ENCODE data around the gene KRT81.
A peak's percentile ranks its signal among the peaks of the same experiment; 100 is the strongest.

The KRT81 gene

DNA sequence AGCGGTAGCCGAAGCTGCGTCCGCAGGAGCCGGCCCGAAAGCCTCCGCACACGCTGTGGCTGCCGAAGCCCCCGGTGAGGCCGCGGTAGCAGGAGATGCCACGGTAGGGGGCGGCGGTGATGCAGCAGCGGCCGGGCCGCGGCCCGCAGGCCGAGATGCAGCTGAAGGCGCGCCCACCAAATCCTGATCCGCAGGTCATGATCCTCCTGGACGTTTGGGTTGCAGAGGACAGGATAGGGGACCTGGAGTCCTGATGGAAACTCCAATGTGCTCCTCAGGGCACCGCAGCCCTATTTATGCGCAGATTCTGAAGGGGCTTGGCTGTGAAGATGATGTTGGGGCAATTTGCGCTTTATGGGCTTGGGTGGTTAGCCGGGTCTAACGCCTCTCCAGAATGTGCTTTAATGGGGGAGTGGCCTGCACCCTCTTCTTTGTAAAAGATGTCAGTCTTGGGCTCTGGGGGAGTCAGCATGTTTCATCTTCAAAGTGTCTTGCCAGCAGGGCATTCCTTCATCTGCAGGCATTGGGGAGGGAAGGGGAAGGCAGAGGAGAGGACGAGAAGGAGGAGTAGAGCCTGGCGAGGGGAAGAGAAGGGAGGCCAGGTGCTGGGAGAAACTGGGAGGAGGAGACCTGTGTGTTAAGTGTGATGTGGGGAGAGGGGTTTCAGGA is at the start of gene KRT81:
KRT81 (minus strand) TSS at position 268 of the 669 bp plus-strand sequence; CDS start at position 199, 69 bp downstream.
- ChIA-PET CTCF (no interaction called here), POLR2A (ENCODE audit: low non-redundant PET) (no interaction called here)
- no peak within 1 kb of the TSS for H3K27ac ChIP-seq
- TF ChIP-seq, protein P1, sequence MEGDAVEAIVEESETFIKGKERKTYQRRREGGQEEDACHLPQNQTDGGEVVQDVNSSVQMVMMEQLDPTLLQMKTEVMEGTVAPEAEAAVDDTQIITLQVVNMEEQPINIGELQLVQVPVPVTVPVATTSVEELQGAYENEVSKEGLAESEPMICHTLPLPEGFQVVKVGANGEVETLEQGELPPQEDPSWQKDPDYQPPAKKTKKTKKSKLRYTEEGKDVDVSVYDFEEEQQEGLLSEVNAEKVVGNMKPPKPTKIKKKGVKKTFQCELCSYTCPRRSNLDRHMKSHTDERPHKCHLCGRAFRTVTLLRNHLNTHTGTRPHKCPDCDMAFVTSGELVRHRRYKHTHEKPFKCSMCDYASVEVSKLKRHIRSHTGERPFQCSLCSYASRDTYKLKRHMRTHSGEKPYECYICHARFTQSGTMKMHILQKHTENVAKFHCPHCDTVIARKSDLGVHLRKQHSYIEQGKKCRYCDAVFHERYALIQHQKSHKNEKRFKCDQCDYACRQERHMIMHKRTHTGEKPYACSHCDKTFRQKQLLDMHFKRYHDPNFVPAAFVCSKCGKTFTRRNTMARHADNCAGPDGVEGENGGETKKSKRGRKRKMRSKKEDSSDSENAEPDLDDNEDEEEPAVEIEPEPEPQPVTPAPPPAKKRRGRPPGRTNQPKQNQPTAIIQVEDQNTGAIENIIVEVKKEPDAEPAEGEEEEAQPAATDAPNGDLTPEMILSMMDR (conservative IDR thresholded peaks at IDR 0.05; ENCODE audit: low read depth) = no peak
- DNase-seq (ENCODE audit: low spot score) = no peak

DNA sequence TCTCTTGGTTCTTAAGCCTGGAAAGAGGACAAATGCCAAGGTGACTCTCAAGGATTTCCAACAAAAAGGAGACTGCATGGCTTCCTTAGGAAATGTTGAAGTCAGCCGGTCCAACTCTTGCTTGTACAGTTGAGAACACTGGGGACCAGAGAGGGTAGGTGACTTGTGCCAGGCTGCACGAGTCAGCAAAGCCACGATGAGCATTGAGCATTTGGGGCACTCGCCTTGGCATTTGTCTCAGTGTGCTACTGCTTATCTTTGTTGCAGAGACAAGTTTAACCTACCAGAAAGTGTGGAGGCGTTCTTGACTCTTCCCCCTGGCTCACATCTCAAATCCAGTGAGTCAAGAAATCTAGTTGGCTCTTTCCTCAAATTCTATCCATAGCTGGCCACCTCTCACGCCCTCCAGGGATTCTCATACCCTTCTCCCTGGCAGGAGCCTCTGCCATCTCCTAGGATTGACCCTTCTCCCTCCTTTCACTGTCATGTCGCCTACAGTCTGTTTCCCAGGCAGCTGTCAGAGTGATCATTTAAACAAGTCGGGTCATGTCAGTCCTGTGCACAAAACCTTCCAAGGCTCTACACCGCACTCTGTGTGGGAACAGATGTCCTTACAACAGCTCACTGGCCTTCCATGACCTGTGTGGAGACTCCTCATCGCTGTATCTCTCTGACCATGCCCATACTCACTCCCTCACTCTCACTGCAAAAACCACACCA is 47.1 kb upstream of the KRT81 start:
- H3K27ac ChIP-seq = peak overlapping the region; percentile 69
- POLR2A ChIA-PET (ENCODE audit: low non-redundant PET) = no interaction called here
- CTCF ChIA-PET = interaction anchor here (0.6 to 0.7 kb wide), 5 partner anchors 9 to 268 kb away, joined by 3 to 4 read pairs (median 3); partner anchors contain the start of gene ATG101
- TF ChIP-seq, protein P1 (conservative IDR thresholded peaks at IDR 0.05; ENCODE audit: low read depth) = no peak
- peak; percentile 57 for DNase-seq (ENCODE audit: low spot score)

DNA sequence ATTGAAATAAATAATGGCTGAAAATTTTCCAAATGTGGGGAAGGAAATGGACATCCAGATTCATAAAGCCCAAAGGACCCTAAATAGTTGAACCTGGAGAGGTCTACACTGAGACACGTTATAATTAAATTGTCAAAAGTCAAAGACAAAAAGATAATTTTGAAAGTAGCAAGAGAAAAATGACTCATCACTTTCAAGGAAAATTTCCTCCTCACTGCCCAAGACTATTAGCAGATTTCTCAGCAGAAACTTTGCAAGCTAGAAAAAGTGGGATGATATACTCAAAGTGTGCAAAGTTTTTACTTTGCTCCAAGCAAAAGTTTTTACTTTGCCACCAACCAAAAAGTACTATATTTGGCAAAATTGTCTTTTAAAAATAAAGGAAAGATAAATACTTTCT is 45.7 kb upstream of the KRT81 start:
- no peak for DNase-seq (ENCODE audit: low spot score)
- no peak overlapping the region for H3K27ac ChIP-seq
- POLR2A ChIA-PET (ENCODE audit: low non-redundant PET) = no interaction called here
- TF ChIP-seq, protein P1 (conservative IDR thresholded peaks at IDR 0.05; ENCODE audit: low read depth) = no peak
- CTCF ChIA-PET = no interaction called here

DNA sequence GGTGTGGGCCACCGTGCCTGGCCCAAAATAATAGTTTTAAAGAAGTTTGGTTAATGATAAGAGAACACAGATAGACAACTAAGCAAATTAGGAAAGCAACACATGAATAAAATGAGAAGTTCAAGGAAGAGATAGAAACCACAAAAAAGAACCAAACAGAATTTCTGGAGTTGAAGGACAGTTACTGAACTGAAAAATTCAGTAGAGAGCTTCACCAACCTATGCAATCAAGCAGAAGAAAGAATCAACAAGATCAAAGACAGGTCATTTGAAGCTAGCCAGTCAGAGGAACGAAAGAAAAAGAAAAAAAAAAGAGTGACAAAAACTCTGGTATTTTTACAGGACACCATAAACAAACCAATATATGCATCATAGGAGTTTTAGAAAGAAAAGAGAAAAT is 45.3 kb upstream of the KRT81 start:
- H3K27ac ChIP-seq = no peak overlapping the region
- ChIA-PET POLR2A (ENCODE audit: low non-redundant PET) (no interaction called here), CTCF (interaction anchor here (0.7 kb wide), 1 partner anchor 543 kb away, joined by 3 read pairs; no protein-coding TSS in a partner anchor)
- no peak for DNase-seq (ENCODE audit: low spot score)
- TF ChIP-seq, protein P1 (conservative IDR thresholded peaks at IDR 0.05; ENCODE audit: low read depth) = no peak

DNA sequence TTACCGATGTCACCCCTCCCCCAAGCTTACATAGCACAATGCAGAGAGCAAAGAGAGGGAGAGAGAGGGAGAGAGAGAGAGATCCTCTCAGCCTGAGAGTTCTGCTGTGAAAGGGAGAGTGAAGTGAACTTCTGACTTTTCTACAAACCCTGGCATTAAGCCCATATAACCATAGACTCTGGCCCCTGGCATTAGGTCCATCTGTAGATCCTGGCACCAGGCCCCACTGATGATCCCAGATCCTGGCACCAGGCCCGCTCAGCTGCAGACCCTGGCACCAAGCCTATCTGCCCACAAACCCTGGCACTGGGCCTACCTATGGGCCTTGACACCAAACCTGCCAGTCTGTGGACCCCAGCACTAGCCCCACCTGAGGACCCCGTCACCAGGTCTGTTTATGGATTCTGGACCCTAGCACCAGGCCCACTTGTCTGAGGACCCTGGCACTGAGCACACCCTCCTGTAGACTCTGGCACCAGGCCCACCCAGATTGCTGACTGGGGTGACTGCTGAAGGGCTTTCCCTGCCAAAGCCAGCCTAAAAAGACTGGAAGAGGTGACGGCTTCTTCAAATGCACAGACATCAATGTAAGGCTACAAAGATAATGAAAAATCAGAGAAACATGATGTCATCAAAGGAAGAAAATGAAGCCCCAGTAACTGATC is 44.4 kb upstream of the KRT81 start:
- TF ChIP-seq, protein P1 (conservative IDR thresholded peaks at IDR 0.05; ENCODE audit: low read depth) = no peak
- ChIA-PET CTCF (interaction anchor here (0.6 to 0.7 kb wide), 2 partner anchors 544 to 564 kb away, joined by 3 read pairs; no protein-coding TSS in a partner anchor), POLR2A (ENCODE audit: low non-redundant PET) (no interaction called here)
- no peak for DNase-seq (ENCODE audit: low spot score)
- peak overlapping the region; percentile 20; the same call in 1 of the 2 replicates for H3K27ac ChIP-seq

DNA sequence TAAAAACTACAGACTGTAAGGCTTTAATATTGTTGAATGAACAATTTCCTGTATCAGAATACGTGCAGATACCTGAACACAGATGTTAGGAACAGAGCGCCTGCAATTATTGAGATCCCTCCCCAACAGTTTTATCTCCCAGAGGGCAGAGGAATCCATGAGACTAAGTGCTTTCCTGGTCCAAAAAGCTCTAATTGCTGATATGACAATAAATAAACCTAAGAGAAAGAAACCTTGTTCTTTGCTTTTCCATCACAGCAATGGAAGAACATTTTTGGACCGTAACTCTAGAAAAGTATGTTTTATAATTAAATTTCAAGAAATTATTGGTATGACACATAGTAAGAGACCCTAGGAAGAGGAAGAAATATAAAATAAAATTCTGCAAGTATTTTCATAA is 42.9 kb upstream of the KRT81 start:
- no peak for DNase-seq (ENCODE audit: low spot score)
- H3K27ac ChIP-seq = no peak overlapping the region
- ChIA-PET POLR2A (ENCODE audit: low non-redundant PET) (no interaction called here), CTCF (interaction anchor here (0.6 to 1.0 kb wide), 2 partner anchors 536 to 646 kb away, joined by 3 to 4 read pairs; no protein-coding TSS in a partner anchor)
- TF ChIP-seq, protein P1 (conservative IDR thresholded peaks at IDR 0.05; ENCODE audit: low read depth) = no peak
